GM19467 (cell line): ENCODE measurements around the gene TSPO2.
A peak's percentile ranks its signal among the peaks of the same experiment; 100 is the strongest.

Source experiments
- ATAC-seq: cut with Tn5 transposase; IDR thresholded peaks from one replicate; pipeline ENCODE4 v1.9.1; 2021; ENCODE audit warnings: mild to moderate bottlenecking, moderate library complexity; ENCODE audit not compliant: unreplicated experiment

Gene TSPO2

DNA sequence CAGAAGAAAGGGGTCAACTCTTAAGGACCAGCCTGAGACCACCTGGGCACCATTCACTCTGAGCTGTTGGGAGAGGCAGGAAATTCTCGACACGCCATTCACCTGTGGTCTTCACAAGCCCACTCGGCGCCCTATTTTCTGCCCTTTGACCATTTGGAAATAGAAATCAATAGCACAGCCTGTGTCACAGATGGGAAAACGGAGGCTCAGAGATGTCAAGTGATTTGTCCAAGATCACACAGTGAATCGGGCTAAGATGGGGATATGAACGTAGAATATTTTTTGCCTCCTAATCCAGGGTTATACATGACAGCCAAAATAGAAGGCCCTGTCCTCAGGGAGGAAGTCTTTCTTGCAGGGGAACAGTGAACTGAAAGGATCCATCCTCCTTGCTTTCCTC lies 7.7 kb downstream of the TSPO2 start:
- no peak for ATAC-seq

DNA sequence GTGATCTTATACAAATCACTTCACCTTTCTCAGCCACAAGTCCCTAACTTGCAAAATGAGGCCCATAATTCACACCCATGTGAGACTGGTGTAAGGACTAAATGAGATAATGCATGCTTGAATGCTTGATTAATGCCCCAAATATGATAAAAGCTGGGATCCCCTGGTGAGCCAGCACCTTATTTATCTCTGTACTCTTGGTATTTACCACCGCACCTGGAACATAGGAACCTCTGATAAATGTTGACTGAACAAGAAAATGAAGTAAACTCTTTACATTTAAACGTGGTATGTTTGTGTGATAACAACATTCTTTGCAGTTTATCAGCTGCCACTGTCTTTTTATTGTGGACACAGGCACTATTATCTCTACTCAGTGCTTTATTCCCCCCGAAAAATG lies 8.3 kb downstream of the TSPO2 start:
- no peak for ATAC-seq

DNA sequence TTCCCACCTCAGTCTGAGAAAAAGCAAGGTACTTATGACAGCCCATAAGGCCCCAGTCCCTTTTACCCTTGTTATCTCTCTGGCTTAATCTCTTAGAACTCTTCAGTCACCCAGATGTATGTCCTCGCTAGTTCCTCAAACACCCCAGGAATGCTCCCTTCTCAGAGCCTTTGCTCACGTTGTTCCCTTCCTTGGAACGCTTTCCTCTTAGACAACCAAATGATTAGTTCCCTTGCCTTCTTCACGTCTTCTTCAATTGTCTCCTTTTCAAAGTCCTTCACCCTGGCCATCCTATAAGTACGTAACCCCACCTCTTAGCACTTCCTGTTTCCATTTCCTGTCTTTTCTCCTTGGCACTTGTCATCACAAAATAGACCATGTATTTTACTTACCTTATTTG lies 9.6 kb downstream of the TSPO2 start:
- ATAC-seq = no peak

DNA sequence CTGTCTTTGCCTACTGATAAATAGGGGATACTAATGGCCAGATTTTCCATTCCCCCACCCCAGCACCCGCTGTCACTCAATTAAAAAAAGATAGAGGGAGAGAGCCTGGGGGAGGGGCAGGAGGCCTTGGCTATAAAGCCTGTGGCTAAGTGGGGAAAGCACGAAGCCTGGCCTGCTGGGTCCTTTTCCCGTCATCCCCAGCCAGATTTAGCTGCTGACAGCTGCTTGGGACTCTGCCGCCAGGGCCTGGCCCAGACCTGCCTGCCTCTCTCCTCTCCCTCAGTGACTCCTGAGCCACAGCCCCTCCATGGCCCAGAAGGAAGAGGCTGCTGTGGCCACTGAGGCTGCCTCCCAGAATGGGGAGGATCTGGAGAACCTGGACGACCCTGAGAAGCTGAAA lies 10.8 kb downstream of the TSPO2 start, which contains the start of gene APOBEC2:
TSS of gene APOBEC2 (plus strand) at position 162 of the 400 bp plus-strand sequence. CDS start at position 308, 146 bp downstream.
- no peak for ATAC-seq

DNA sequence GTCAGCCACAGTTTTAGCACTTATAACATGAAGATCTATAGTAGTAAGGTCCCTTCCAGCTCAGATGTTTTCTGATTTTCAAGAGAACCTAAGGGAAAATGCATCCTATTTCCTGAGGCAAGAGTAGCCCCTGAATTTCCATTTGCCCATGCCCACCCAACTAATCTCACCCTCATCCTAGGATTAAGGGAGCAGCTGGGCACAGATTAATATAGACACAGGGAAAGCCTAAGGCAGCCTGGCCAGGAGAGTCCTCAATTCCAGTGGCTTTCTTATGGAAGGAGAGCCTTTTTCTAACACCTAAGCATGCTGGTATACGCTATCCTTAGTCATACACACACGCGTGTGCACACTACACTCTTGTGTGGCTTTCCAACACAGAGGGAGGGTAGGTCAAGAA lies 12.2 kb downstream of the TSPO2 start:
- ATAC-seq = no peak

- no peak for ATAC-seq
Observed at GRCh38 chr6:41055149-41055548, 12.9 kb downstream of the TSPO2 start.

- no peak for ATAC-seq
Observed at GRCh38 chr6:41056768-41057490, 14.7 kb downstream of the TSPO2 start.

DNA sequence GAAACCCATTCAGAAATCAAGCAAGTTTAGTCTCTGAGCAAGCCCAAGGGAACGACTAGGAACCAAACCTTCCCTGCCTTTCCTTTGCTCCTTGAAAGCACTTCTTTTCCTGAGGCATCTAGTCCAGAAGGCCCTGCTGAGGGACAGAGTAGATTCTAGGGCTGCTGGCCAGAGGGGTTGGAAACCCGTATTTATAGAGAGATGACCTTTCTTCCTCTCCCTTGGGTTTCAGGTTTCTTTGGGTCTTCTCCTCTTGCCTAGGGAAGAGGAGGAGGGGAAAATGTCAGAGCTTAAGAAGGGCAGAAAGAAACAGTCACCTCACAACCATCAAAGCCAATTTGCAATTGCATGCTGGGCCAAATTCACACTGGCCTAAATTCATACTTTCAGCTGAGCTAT lies 16.5 kb downstream of the TSPO2 start:
- no peak for ATAC-seq

DNA sequence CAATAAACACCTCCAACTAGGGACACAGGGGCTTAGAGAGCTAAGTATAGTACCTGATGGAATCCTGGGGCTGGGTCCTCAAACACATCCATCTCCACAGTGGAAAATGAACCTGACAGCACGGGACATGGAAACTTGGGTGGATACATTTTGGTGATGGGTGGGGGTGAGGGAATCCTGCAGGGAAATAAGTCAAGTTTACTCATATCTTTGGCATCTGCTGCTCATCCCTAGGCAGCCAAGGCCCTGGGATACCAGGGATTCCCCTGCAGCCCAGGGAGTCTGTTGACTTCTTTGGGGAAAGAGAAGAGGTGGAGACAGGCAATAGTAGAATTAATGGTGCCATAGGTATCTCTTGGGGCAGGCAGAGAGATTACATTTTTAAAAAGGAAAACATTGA lies 17.3 kb downstream of the TSPO2 start:
- ATAC-seq = no peak

- ATAC-seq = no peak
Observed at GRCh38 chr6:41061196-41061726, 19.0 kb downstream of the TSPO2 start.

DNA sequence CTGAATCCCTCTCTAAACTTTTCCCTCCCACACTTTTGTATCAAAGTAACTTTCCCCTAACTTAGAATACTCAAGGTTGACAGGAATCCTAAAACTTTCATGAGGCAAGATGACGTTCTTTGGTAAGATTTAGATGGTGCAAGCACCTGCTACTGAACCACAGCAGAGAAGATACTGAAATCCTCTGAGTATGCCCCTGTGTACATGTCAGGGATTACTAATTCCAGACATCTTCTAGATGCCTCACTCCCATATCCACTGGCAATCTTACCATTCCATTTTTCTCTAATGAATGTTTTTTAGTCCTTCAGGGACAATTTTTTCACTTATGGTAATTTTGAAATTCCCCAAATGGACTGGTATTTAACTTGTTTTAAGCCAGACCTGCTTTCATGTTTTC lies 19.8 kb downstream of the TSPO2 start:
- no peak for ATAC-seq

GRCh38 chr6:41063884-41064285 lies 21.6 kb downstream of the TSPO2 start:
- ATAC-seq = no peak

GRCh38 chr6:41064841-41065240 lies 22.6 kb downstream of the TSPO2 start:
- ATAC-seq = no peak

DNA sequence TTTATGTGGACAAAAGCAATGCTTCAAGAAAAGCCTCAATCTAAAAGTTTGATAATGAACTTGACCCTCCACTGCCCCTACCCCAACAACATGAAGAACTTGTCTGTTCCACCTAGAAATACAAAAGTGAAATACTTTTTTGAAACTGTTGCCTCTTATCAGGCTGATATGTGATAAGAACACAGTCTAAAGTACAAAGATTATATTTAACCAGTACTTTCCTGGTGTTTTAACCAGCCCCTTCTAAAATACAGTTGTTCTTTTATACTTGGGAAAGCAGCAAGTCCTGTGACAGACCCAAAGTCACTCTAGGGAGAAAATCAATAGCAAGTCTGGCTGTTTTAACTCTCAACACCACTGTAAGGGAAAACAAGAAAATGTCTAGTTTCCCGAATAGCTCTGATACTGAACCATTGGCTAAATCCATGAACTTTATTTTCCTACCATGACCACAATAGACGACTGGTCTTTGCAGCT lies 23.3 kb downstream of the TSPO2 start:
- no peak for ATAC-seq

GRCh38 chr6:41066867-41067304 lies 24.6 kb downstream of the TSPO2 start:
- no peak for ATAC-seq

GRCh38 chr6:41071501-41071922 lies 29.2 kb downstream of the TSPO2 start:
- ATAC-seq = peak; percentile 19

- peak; percentile 52 for ATAC-seq
Observed at GRCh38 chr6:41071923-41072835, 29.9 kb downstream of the TSPO2 start, which contains the start of gene OARD1. TSS of gene OARD1 (minus strand) at chr6:41072356. CDS start at chr6:41071634, 722 bp downstream.

DNA sequence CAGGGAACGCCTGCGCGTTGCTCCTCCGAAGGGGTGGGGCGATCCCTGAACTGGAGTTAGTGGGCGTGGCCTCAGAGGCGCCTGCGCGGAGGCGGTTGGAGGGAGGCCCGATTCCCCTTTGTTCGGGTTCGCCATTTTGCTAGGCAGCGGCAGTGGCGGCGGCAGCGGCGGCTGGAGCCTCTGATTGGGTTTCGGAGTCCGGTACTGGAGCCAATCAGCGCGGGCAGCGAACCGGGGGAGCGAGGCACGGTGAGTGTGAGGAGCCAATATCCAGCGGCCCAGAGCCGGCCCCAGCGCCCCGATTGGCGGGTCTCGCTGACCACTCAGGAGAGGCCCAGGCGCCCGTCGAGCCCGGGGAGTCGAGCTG lies 30.6 kb downstream of the TSPO2 start, which contains the start of gene NFYA:
TSS of gene NFYA (plus strand) at position 139 of the 367 bp plus-strand sequence. CDS start 6,116 bp downstream, outside the sequence.
- ATAC-seq = peak; percentile 60

DNA sequence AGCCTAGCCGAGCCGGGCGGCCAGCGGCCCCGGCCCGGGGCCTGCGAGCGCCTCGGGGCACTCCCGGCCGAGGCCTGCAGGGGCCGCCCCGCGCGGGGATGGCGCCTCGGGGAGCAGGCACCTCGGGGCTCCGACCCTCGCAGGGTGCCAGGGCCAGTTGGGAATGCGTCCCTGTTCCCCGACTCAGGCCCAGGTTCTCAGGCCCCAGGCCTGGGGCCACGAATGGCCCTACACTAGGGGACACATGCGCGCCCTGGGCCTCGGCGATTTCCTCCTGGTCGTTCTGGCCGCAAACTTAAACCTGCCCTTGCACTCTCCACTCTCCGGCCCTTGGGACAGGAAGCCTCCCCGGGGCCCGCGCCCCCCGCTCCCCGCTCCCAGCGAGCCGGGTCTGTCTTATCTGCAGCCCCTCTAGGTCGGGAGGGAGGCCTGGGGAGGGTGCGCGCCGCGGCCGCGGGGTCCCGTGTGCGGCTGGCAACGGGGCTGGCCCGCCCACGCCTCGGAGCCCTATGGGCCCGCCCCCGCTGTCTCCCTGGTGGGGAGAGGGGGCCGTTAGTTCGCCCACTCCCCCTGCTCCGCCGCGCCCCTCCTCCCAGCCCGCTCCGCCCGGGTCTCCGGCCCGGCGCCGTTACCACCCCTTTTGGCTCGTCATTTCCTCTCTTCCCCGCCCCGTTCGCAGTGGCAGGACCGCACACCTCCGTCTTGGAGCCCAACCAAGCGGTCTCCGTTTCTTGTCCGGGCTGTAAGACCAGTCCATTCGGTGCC lies 31.1 kb downstream of the TSPO2 start:
- peak; percentile 21 for ATAC-seq

- ATAC-seq = no peak
Observed at GRCh38 chr6:41073968-41074691, 31.9 kb downstream of the TSPO2 start.
